ENCODE results near the gene SCARB1.

Gene SCARB1

GRCh38 chr12:124792156-124792555 is 71.5 kb downstream of the SCARB1 start:
- no peak for DNase-seq

GRCh38 chr12:124790650-124791400 is 72.8 kb downstream of the SCARB1 start:
- DNase-seq: no peak

GRCh38 chr12:124788936-124789555 is 74.6 kb downstream of the SCARB1 start:
- no peak for DNase-seq

GRCh38 chr12:124786061-124786964 is 77.4 kb downstream of the SCARB1 start:
- no peak for DNase-seq

GRCh38 chr12:124784871-124785572 is 78.6 kb downstream of the SCARB1 start:
- no peak for DNase-seq

- DNase-seq: no peak
Measured at GRCh38 chr12:124783087-124783486, 80.6 kb downstream of the SCARB1 start.

- DNase-seq: no peak
Measured at GRCh38 chr12:124782132-124782531, 81.5 kb downstream of the SCARB1 start.

- no peak for DNase-seq
Measured at GRCh38 chr12:124780752-124781685, 82.6 kb downstream of the SCARB1 start.

GRCh38 chr12:124780336-124780735 is 83.3 kb downstream of the SCARB1 start:
- no peak for DNase-seq

- DNase-seq: no peak
Measured at GRCh38 chr12:124779161-124780141, 84.2 kb downstream of the SCARB1 start.

GRCh38 chr12:124778411-124778810 is 85.3 kb downstream of the SCARB1 start:
- no peak for DNase-seq

GRCh38 chr12:124777399-124778372 is 86.0 kb downstream of the SCARB1 start:
- no peak for DNase-seq

GRCh38 chr12:124776125-124776513 is 87.5 kb downstream of the SCARB1 start:
- DNase-seq: no peak

- DNase-seq: peak; percentile 23
Measured at GRCh38 chr12:124774462-124775167, 89.0 kb downstream of the SCARB1 start.

GRCh38 chr12:124774054-124774461 is 89.6 kb downstream of the SCARB1 start:
- DNase-seq: no peak

- DNase-seq: no peak
Measured at GRCh38 chr12:124772289-124773170, 91.1 kb downstream of the SCARB1 start.
